DND-41 (cell line): ENCODE data around the gene MICOS13.

Experiments
- EZH2 ChIP-seq: IDR thresholded peaks from 3 replicates; pipeline ENCODE4 v1.6.1; 2012; ENCODE audit warnings: borderline replicate concordance, low read depth, mild to moderate bottlenecking, moderate library complexity, low read length, inconsistent platforms; ENCODE audit not compliant: severe bottlenecking
- TF ChIP-seq, protein P1 (sequence below): IDR thresholded peaks from 2 replicates; pipeline ENCODE4 v1.5.1; 2012; ENCODE audit warnings: borderline replicate concordance, low read length, moderate library complexity, mild to moderate bottlenecking; ENCODE audit not compliant: poor library complexity, severe bottlenecking; ENCODE audit errors: extremely low read depth

DNA sequence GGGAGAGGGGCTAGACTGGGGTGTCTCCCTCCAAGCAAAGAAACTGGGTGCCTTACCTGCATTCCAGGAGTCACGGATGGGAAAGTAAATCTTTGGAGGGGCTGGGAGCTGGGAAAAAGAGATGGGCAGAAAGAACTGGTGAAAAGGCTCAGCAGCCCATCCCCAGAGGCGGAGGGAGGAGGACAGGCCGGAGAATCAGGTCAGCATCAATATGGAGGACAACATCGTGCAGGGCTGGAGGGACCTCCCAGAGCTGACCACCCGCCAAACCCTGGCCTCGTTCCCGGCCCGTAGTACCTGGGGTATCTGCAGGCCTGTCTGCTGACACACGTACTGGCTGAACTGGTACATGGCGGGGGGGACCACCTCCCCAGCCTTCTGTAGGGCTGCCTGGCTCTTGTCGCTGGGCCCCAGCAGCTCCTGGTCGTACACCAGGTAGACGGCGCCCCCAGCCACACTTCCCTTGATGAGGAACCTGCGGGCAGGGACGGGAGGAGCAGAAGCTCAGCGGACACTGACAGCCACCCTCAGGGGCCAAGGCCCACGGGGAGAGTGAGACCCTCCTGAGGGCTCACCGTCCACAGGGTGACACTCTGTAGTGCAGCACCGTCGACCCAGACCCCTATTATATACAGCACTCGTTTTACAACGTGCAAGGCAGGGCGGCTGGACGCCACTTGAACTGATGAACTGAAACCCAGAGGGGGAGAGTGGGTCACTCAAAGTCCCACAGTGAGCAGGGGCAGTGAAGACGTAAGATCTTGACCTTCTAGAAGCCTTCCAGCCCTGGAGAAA is 830 bp downstream of the MICOS13 start:
- TF ChIP-seq, protein P1, sequence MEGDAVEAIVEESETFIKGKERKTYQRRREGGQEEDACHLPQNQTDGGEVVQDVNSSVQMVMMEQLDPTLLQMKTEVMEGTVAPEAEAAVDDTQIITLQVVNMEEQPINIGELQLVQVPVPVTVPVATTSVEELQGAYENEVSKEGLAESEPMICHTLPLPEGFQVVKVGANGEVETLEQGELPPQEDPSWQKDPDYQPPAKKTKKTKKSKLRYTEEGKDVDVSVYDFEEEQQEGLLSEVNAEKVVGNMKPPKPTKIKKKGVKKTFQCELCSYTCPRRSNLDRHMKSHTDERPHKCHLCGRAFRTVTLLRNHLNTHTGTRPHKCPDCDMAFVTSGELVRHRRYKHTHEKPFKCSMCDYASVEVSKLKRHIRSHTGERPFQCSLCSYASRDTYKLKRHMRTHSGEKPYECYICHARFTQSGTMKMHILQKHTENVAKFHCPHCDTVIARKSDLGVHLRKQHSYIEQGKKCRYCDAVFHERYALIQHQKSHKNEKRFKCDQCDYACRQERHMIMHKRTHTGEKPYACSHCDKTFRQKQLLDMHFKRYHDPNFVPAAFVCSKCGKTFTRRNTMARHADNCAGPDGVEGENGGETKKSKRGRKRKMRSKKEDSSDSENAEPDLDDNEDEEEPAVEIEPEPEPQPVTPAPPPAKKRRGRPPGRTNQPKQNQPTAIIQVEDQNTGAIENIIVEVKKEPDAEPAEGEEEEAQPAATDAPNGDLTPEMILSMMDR = no peak
- no peak for TF ChIP-seq EZH2
